GM19238 (cell line): ENCODE data around the gene FBXL13.
"Not testable (repeated sequence)": the region's sequence is repeated elsewhere in the genome, so short reads cannot be mapped to it uniquely, and the experiment has no call there.

Experiments
- DNase-seq: peaks from one replicate; pipeline ENCODE4 v3.0.0; 2011; ENCODE audit warnings: low spot score; ENCODE audit not compliant: insufficient read length

FBXL13 gene

DNA sequence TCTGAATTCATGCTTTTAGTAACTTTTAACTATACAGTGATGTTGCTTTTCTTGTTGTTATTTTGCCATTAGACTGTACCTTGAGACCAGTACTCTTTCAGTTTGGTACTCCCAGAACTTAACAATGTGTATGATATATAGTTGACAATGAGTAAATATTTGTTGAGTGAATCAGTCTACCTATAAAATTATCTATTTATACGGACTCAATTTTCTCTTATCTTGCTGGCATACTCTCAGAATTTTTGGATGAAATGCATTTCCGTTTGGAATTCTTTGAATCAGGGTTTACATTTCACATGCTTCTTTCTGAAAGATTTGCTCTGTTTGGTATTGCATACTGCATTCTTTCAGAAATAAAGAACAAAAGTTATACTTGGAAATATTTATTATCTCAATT is 209.6 kb downstream of the FBXL13 start:
- no peak for DNase-seq

- no peak for DNase-seq
Observed at GRCh38 chr7:102860351-102860811, 214.2 kb downstream of the FBXL13 start.

- no peak for DNase-seq
Observed at GRCh38 chr7:102859799-102860125, 214.8 kb downstream of the FBXL13 start.

DNA sequence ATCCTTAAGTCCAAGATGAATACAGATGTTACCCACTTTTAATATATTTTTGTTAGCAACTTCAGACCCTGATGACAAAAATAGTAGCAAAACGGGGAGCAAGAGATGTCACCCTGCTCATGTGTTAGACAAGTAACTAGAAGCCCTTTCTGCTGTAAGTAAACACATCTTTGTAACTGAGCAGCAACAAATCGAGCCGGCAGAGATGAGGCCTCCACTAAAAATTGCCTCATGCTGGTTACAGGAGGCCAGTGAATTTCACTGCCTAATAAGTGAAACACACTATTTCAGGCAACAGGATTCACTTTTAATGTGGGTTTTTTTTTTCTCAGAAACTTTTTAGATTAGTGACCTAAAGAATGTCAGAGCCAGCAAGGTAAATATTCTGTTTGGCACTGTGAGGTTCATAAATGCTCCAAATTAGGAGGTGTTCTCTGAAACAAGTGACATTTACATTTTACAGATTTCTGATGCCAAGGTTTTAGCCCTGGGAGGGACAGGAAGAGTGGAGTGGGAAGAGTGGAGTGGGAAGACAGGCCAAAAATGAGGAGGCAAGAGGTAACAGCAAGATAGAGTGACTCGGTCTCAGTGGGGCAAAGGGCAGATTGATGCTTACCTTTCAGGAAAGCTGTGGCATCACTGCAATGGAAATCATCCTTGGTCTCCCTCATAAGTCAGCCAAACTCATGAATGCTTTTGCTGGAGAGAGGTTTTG is 215.4 kb downstream of the FBXL13 start:
- DNase-seq, result no peak

DNA sequence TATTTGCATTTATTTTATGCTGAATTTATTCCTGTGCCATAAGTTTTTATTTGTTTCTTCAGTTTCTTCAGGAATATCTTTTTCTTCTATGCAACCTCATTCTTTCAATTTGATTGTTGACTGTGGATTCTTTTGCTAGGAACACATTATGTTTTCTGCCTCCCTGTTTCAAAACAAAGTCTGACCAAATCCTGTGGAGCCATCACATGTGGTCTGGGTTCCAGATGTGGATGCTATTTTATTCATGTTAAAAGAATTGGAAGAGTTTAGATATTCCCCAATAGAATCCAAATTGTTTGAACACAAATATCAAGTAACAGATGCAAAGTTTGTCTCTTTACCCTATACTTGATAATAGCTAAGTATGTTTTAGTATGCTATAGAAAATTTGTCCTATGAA is 218.6 kb downstream of the FBXL13 start:
- no peak for DNase-seq

GRCh38 chr7:102849538-102849937 is 225.1 kb downstream of the FBXL13 start:
- no peak for DNase-seq

- DNase-seq, result no peak
Observed at GRCh38 chr7:102849079-102849478, 225.5 kb downstream of the FBXL13 start.

GRCh38 chr7:102845346-102845745 is 229.2 kb downstream of the FBXL13 start:
- no peak for DNase-seq

GRCh38 chr7:102843850-102844249 is 230.7 kb downstream of the FBXL13 start:
- DNase-seq, result no peak

- no peak for DNase-seq
Observed at GRCh38 chr7:102842284-102842683, 232.3 kb downstream of the FBXL13 start.

GRCh38 chr7:102841290-102841689 is 233.3 kb downstream of the FBXL13 start:
- no peak for DNase-seq

GRCh38 chr7:102840404-102840803 is 234.2 kb downstream of the FBXL13 start:
- DNase-seq, result no peak

GRCh38 chr7:102838572-102839101 is 236.0 kb downstream of the FBXL13 start:
- DNase-seq, result not testable (repeated sequence)

DNA sequence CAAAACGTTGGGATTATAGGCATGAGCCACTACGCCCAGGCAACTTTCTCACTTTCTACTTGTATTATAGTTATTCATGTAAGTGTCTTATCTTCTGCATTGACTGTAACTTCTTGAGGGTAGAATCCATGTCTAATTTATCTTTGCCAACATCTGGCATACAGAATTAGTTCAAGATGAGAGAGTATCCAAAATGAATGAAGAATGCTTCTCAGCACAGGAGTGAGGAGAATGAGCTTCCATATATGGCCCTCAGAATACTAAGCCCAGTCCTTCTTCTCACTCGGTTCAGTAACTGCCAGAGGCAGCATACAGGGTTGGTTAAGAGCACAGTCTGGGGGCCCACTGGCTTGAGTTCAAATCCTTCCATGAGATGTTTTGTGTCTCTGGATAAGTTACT is 236.8 kb downstream of the FBXL13 start:
- no peak for DNase-seq

GRCh38 chr7:102836977-102837376 is 237.6 kb downstream of the FBXL13 start:
- no peak for DNase-seq

DNA sequence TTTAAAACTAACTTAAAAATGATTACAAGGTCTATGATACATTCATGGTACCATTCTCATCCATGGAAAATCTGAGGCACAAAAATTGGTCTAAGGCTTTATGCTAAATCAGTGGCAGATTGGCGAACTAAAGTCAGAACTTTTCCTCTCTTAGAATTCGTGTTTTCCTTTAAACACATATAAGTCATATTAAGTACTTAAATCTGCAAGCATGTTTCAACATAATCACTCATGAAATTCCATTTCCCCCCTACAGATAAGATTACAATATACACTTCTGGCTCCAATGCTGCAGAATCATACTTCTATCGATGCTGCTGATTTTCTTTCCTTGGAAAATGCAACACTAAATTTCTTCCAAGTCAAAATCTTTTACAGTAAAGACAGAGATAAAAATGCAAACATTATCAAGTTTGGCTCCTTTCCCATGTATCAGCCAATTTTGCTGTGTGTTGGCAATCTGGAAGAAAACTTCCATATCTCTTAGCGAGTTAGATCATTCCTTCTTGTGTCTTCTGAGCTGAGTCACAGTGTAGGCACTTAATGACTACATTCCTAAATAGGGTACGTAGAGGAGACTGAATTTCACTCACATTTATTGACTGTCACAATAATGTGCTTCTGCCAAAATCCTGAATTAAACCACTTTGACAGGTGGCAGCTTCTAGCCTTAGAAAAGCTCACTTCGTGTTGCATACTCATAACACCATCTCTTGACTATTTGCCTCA is 238.2 kb downstream of the FBXL13 start:
- no peak for DNase-seq

GRCh38 chr7:102834999-102835398 is 239.6 kb downstream of the FBXL13 start:
- DNase-seq, result peak; percentile 16

DNA sequence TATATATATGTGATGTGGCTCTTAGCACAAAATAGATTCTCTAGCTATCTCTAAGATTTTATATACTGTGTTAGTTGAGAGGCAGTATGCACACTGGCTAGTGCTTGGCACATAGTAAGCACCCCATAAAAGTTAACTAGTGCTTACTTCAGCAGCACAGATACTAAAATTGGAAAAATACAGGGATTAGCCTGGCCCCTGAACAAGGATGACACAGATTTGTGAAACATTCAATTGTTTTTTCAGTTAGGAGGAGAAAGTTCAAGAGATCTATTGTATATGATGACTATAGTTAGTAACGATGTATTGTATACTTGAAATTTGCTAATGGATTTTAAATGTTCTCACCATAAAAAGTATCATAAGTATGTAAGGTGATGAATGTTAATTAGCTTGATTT is 240.1 kb downstream of the FBXL13 start:
- no peak for DNase-seq

DNA sequence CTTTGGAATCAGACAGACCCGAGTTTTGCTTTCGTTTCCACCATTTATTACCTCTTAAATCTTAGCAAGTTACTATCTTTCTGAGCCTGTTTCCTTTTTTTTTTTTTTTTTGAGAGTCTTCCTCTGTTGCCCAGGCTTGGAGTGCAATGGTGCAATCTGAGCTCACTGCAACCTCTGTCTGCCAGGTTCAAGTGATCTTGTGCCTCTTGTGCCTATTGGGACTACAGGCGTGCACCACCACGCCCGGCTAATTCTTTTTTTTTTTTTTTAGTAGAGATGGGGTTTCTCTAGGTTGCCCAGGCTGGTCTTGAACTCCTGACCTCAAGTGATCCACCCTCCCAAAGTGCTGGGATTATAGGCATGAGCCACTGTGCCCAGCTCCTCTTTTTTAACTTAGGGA is 241.3 kb downstream of the FBXL13 start:
- DNase-seq, result no peak

DNA sequence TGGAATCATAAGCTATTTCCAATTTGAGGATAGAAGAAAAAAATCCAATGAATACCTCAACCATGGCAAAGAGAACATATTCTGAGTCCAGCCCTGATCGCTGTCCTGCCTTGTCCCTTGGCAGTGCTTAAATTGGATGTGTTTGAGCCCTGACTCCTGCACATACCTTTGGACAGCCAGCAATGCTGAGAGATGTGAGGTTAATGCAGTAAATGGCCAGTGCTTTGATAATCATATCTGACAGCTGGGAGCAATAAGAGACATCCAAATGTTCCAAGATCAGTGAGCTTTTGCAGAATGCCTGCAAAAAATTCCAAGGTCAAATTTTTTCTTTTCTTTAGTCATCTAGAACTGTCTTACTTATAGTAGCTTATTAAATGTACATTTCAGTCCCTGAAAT is 241.9 kb downstream of the FBXL13 start:
- DNase-seq, result no peak

GRCh38 chr7:102830197-102830596 is 244.4 kb downstream of the FBXL13 start:
- no peak for DNase-seq

DNA sequence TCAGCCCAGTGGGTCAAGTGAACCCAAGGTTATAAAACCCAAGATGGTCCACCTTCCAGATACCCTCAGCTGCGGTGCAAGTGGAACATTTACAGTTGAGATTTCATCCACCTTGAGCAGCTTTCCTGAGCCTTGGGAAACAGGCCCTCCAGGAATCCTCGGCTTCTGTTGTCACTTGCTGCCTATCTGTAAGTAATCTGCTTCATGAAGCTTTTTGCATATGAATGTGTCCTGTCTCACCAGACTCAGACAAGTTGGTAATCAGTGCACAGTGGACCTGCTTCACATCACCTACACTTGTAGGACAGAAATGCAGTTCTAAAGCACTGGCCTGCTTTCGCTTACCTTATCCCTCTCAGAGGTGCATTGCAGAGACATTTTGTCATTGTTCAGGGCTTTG is 245.5 kb downstream of the FBXL13 start:
- no peak for DNase-seq

GRCh38 chr7:102828286-102828685 is 246.3 kb downstream of the FBXL13 start:
- no peak for DNase-seq
